Activated CD8-positive, alpha-beta memory T cell treated with anti-CD3 and anti-CD28 coated beads, Interleukin-2, amount 50 U/mL, for 4 hours (primary cell): Measurements from ENCODE around the gene LYRM7.
"Not testable (repeated sequence)": the region's sequence is repeated elsewhere in the genome, so short reads cannot be mapped to it uniquely, and the experiment has no call there.

Source experiments
- DNase-seq: peaks from one replicate; pipeline ENCODE4 v3.0.0-alpha.2; 2020

Gene LYRM7

GRCh38 chr5:131182839-131183238, 12.1 kb downstream of the LYRM7 start:
- DNase-seq = no peak

DNA sequence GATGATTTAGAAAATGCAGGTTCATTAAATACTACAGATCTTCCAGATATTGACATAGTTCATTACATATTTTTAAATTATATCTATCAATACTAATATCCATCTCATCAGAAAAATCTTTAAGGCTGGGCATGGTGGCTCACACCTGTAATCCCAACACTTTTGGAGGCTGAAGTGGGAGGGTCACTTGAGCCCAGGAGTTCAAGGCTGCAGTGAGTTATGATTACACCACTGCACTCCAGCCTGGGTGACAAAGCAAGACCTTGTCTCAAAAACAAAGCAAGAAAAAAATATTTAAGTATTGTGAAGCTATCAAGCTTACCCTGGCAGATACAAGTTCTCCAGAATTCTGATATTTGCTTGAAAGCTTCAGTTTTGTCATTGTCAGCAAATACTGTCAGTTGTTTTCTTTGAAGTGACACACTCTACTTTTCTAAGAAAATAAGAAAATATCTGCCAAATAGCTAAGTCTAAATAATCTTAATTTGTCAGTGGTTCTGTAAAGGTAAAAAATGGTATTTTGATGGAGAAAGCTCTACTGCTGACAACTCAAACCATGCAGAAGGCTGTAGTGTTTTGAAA, 14.9 kb downstream of the LYRM7 start:
- no peak for DNase-seq

- DNase-seq = no peak
These were observed 16.0 kb downstream of the LYRM7 start for GRCh38 chr5:131186561-131187256.

GRCh38 chr5:131193106-131193505, 22.4 kb downstream of the LYRM7 start:
- DNase-seq = no peak

GRCh38 chr5:131193897-131194296, 23.2 kb downstream of the LYRM7 start:
- DNase-seq = not testable (repeated sequence)

GRCh38 chr5:131194725-131195124, 24.0 kb downstream of the LYRM7 start:
- no peak for DNase-seq

- DNase-seq = no peak
These were observed 25.0 kb downstream of the LYRM7 start for GRCh38 chr5:131195696-131196095.

DNA sequence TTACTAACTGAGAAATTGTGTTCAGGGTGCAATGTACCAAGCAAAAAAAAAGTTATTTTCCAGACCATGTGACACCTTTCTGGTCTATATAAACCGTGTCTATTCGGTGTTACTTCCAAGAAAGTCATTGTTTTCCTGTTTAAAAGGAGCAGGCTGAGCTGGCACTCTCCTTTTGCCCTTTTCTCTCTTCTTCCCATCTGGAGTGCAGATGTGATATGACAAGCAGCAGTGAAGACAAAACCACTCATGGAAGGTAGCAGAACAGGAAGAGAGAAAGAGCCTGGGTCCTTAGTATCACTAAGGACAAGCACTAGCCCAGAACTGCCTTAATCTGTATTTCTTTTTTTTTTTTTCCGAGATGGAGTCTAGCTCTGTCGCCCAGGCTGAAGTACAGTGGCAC, 25.6 kb downstream of the LYRM7 start:
- no peak for DNase-seq

- DNase-seq = no peak
These were observed 27.9 kb downstream of the LYRM7 start for GRCh38 chr5:131198625-131199024.

DNA sequence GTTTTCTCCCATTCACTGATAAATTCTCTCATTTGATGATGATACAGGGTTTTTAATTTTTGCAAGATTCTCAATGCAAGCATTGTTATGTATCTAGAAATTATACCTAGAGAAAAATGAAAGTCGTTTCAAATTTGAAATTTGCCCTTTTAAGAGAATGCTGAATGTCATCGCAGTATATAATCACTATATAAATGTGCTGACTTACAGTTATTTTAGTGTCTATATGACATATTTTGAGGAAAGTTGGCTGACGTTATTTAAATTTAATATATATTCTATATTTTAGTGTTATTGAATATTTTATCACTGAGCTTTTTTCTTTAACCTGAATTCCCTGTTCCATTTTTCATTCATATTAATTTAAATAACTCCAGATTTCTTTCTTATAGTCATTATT, 29.8 kb downstream of the LYRM7 start:
- no peak for DNase-seq

DNA sequence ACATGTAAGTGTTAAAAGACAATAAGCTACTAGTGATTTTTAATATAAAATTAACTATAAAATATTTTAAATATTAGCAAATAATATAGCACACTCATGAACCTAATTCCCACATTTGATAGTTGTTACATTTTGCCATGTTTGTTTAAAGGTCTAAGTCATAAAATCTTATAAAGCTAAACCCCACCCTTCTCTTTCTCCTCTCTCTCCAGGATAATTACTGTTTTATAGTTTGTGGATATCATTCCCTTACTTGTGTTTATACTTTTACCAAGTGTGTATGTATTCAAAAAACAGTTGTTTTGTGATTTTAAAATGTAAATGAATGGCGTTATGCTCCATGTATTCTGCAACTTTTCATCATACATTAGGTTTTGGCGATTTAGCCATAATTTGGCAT, 34.2 kb downstream of the LYRM7 start:
- no peak for DNase-seq

GRCh38 chr5:131206061-131206460, 35.3 kb downstream of the LYRM7 start:
- no peak for DNase-seq

DNA sequence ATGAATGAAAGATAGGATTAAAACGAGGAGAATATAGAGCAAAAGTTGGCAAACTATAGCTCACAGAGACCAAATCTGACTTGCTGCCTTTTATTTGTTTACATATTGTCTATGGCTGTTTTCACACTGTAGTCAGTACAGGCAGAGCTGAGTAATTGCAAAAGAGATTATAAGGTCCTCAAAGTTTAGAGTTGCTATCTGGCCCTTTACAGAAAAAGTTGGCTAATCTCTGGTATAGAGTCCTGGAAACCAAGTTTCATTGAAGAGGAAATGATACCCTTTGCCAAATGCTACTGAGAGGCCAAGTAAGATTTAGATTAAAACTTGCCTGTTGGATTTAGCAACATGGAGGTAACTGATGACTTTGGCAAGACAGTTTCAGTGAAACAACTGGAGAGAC, 36.0 kb downstream of the LYRM7 start:
- DNase-seq = no peak

- no peak for DNase-seq
These were observed 38.4 kb downstream of the LYRM7 start for GRCh38 chr5:131209175-131209505.

DNA sequence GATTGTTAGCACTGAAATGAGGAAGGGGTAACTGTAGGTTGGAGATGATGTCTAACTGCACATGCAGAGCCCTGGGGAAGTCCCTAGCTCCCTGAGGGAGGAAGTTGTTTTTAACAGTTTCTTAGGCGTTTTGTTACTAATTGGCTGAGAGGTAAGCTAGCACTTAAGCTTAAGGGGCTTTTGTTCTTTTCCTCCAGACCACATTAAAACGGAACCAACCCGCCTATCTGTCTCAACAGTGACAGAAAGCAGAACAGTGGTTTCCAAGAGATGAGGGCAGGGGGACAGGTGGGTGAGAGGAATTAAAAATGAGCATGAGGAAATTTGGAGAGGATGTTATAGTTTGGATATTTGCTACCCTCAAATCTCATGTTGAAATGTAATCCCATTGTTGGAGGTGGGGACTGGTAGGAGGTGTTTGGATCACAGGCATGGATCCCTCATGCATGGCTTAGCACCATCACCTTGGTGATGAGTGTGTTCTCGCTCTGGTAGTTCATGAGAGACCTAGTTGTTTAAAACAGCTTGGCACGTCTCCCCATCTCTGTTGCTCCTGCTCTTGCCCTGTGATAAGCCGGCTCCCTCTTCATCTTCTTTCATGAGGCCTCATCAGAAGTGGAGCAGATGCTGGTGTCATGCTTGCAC, 38.9 kb downstream of the LYRM7 start:
- peak; percentile 40 for DNase-seq

GRCh38 chr5:131210151-131210510, 39.4 kb downstream of the LYRM7 start:
- DNase-seq = no peak

GRCh38 chr5:131211669-131212068, 40.9 kb downstream of the LYRM7 start:
- no peak for DNase-seq

DNA sequence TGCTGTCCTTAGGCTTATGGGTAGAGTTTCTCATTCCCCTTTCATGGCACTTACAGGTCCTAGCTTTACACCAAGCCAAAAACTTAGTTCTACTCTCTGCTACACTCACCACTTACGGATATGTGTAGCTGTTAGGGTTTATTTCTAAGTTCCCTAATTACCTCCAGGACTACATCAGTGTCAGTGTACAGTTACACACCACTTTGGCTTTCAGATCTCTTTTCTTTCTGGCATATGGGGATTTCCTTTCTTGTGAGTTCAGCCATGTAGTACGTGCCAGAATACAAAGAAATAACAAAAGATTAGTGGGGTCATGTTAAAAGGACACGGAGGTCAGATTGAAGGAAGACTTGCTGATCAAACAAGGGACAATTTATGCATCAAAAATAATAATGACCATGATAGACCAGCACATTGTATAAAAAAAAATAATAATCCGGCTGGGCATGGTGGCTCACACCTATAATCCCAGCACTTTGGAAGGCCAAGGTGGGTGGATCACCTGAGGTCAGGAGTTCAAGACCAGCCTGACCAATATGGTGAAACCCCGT, 41.8 kb downstream of the LYRM7 start:
- no peak for DNase-seq

- no peak for DNase-seq
These were observed 44.0 kb downstream of the LYRM7 start for GRCh38 chr5:131214609-131215227.

GRCh38 chr5:131217791-131218190, 47.0 kb downstream of the LYRM7 start:
- no peak for DNase-seq

DNA sequence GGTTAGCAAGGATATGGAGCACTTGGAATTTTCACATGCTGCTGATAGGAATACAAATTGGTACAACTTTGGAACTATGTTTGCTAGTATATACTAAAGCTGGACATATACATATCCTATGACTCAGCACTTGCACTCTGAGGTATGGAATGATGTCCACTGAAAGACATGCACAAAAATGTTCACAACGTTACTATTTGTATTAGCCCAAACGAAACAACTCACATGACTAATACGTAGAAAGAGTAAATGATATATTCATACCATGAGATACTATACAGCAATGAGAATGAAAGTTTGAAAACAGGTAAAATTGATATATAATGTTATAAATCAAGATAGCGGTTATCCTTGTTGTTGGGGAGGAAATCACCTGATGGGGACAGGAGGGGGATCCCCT, 47.6 kb downstream of the LYRM7 start:
- DNase-seq = no peak

GRCh38 chr5:131220566-131220965, 49.8 kb downstream of the LYRM7 start:
- no peak for DNase-seq

DNA sequence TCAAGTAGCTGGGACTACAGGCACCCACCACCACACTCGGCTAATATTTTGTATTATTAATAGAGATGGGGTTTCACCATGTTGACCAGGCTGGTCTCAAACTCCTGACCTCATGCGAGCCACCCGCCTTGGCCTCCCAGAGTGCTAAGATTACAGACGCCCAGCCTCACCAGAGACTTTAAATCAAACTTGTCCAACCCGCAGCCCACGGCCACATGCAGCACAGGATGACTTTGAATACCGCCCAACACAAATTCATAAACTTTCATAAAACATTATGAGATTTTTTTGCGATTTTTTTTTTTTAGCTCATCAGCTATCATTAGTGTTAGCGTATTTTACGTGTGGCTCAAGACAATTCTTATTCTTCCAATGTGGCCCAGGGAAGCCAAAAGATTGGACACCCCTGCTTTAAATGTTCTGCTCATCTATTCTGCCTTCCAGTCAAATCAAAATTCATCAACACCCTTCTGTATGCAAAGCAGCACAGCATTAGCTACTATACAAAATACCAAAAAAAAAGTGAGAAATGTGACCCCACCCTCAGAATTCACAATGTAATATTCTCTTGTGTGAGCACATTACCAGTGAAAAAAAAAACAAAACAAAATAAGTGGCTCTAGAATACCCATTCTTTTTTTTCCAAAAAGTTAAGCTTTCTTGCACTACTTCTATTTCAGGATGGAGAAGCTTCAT, 50.4 kb downstream of the LYRM7 start:
- DNase-seq = no peak
